RKO (cell line): ENCODE data around the gene APELA.
"Not testable (repeated sequence)": the region's sequence is repeated elsewhere in the genome, so short reads cannot be mapped to it uniquely, and the experiment has no call there.

Experiments
- DNase-seq: peaks from one replicate; pipeline ENCODE4 v3.0.0-alpha.2; 2016; ENCODE audit warnings: low spot score

Gene APELA

GRCh38 chr4:164926301-164926700, 49.3 kb downstream of the APELA start:
- no peak for DNase-seq

GRCh38 chr4:164927101-164927500, 50.1 kb downstream of the APELA start:
- DNase-seq: not testable (repeated sequence)

GRCh38 chr4:164930647-164931046, 53.7 kb downstream of the APELA start:
- DNase-seq: no peak

- no peak for DNase-seq
Observed at GRCh38 chr4:164931551-164932324, 54.8 kb downstream of the APELA start.

GRCh38 chr4:164933244-164933643, 56.3 kb downstream of the APELA start:
- DNase-seq: no peak

- peak; percentile 45 for DNase-seq
Observed at GRCh38 chr4:164935363-164935762, 58.4 kb downstream of the APELA start.

GRCh38 chr4:164935865-164936606, 59.1 kb downstream of the APELA start:
- not testable (repeated sequence) for DNase-seq

GRCh38 chr4:164937576-164938270, 60.7 kb downstream of the APELA start:
- DNase-seq: peak; percentile 18

- DNase-seq: no peak
Observed at GRCh38 chr4:164943192-164943591, 66.2 kb downstream of the APELA start.

- no peak for DNase-seq
Observed at GRCh38 chr4:164945146-164945545, 68.2 kb downstream of the APELA start.

- no peak for DNase-seq
Observed at GRCh38 chr4:164946810-164947209, 69.8 kb downstream of the APELA start.
